ENCODE results near the gene RLF. TPM values are rescaled to one million over a fixed set of nuclear protein-coding genes. Genes with fewer than 3 reads are reported as not detected.

The RLF gene
- total RNA-seq, 3 donors from 2014 or later, result 11.0 to 21.8 (median 12.2) TPM

DNA sequence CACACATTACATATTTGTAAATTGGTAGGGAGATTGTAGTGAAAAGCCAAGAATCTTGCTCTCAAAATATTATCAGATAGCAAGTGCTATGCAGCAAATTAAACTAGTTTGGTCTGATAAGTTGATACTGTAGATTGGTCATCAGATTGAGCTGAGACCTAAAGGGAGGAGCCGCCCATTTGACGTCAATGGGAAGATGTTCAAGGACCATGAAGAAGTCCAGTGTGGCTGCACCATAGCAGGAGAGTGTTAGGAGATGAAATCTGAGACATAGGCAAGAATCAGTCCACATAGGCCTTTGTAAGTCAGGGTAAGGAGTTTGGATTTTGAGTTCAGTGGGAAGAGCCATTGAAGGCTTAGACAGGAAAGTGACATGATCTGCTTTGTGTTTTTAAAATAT is 113.1 kb downstream of the RLF start:
- H3K9me3 ChIP-seq, result no peaks in the 10 kb centered on the region
- H3K4me1 ChIP-seq (ENCODE audit: low read depth), result no peaks in the 10 kb centered on the region
- ATAC-seq, result no peak
- peaks cover 13% of the 10 kb centered on the region for H3K36me3 ChIP-seq (ENCODE audit: low read depth)
- intact Hi-C loops (cut with DNase I, micrococcal nuclease), result no loop called here
- H3K4me3 ChIP-seq, result no peak overlapping the region
- DNase-seq, result no peak
- TF ChIP-seq, protein P1, sequence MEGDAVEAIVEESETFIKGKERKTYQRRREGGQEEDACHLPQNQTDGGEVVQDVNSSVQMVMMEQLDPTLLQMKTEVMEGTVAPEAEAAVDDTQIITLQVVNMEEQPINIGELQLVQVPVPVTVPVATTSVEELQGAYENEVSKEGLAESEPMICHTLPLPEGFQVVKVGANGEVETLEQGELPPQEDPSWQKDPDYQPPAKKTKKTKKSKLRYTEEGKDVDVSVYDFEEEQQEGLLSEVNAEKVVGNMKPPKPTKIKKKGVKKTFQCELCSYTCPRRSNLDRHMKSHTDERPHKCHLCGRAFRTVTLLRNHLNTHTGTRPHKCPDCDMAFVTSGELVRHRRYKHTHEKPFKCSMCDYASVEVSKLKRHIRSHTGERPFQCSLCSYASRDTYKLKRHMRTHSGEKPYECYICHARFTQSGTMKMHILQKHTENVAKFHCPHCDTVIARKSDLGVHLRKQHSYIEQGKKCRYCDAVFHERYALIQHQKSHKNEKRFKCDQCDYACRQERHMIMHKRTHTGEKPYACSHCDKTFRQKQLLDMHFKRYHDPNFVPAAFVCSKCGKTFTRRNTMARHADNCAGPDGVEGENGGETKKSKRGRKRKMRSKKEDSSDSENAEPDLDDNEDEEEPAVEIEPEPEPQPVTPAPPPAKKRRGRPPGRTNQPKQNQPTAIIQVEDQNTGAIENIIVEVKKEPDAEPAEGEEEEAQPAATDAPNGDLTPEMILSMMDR (IDR thresholded peaks at IDR 0.05), result no peak

DNA sequence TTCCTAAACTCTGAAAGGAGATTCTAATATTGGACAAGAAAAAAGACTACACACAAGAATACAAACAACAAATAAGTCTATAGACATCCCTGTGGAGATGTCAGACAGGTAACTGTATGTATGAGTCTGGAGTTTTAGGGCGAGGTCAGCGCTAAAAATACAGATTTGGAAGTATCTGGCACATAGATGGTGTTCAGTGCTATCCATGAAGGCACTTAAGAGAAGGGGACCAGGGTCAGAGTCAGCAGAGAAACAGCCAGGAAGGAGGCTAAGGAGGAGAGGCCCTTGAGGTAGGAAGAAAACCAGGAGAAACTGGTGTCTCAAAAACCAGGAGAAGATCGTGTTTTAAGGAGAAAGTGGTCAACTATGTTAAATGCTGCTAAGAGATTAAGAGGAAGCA is 114.9 kb downstream of the RLF start:
- intact Hi-C loops (cut with DNase I, micrococcal nuclease), result no loop called here
- Histone ChIP-seq H3K9me3 (no peaks in the 10 kb centered on the region), H3K36me3 (ENCODE audit: low read depth) (peaks cover 4% of the 10 kb centered on the region), H3K4me3 (no peak overlapping the region), H3K4me1 (ENCODE audit: low read depth) (no peaks in the 10 kb centered on the region)
- DNase-seq (no peak), ATAC-seq (no peak)
- TF ChIP-seq, protein P1 (IDR thresholded peaks at IDR 0.05), result no peak

DNA sequence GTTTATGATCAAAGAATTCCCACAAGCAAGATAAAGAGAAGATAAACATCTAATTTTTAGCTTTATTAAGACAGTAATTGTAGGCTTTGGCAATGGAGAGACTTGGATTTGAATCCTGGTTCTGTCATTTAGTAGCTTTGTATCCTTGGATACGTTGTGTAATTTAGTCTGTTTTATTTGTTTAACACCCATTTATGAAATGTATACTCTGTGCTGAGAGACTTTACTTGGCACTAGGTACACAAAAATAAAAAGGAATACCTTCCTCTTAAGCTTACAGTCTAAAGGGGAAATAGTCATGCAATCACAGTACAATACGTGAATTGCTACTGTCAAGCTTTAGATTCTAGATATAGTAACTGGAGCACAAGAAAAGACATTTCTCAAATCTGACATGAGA is 120.7 kb downstream of the RLF start:
- H3K4me1 ChIP-seq (ENCODE audit: low read depth), result no peaks in the 10 kb centered on the region
- DNase-seq (no peak), ATAC-seq (peak; percentile 96)
- TF ChIP-seq, protein P1 (IDR thresholded peaks at IDR 0.05), result no peak
- peaks cover 8% of the 10 kb centered on the region for H3K36me3 ChIP-seq (ENCODE audit: low read depth)
- H3K4me3 ChIP-seq, result no peak overlapping the region
- H3K9me3 ChIP-seq, result no peaks in the 10 kb centered on the region
- intact Hi-C loops (cut with DNase I, micrococcal nuclease), result no loop called here

Other genes with a start within 250 kb of the RLF start
- 10 to 100 TPM; 11.3 to 29.6 (median 24.4) TPM for gene MFSD2A, start 206.2 kb upstream of the RLF start, total RNA-seq
- gene CAP1, start 120.7 kb upstream of the RLF start, total RNA-seq, result 100 to 1,000 TPM; 357 to 488 (median 444) TPM
- 10 to 100 TPM; 16.7 to 63.1 (median 39.1) TPM for gene PPT1, start 64.1 kb upstream of the RLF start, total RNA-seq
- not detected for gene TMCO2, start 86.5 kb downstream of the RLF start, total RNA-seq
- gene ZMPSTE24, start 96.8 kb downstream of the RLF start, total RNA-seq, result 10 to 100 TPM; 46.0 to 51.9 (median 47.0) TPM
- 10 to 100 TPM in 1 of 3 donors, 1 to 10 TPM in 2; 3.4 to 11.2 (median 4.8) TPM for gene COL9A2, start 155.9 kb downstream of the RLF start, total RNA-seq
- gene SMAP2, start 212.3 kb downstream of the RLF start, total RNA-seq, result 10 to 100 TPM; 22.0 to 35.6 (median 24.7) TPM

Data from mucosa of descending colon (tissue), 3 donors.